H9 (cell line): Measurements from ENCODE around the gene RCN1. TPM values are rescaled to one million over a fixed set of nuclear protein-coding genes. Genes with fewer than 3 reads are reported as not detected.

Experiments
- DNase-seq: peaks from one replicate; pipeline ENCODE4 v3.0.0-alpha.2; 2017
- H2AFZ ChIP-seq: one replicate; pipeline ENCODE4 v1.6.1; 2013; ENCODE audit warnings: mild to moderate bottlenecking, low read length, control low read depth, moderate library complexity
- H2AK5ac ChIP-seq: 2 replicates; pipeline ENCODE4 v1.6.1; 2013; ENCODE audit warnings: low read length, control low read depth, mixed read lengths; ENCODE audit not compliant: insufficient read length
- H2BK120ac ChIP-seq: one replicate; pipeline ENCODE4 v1.6.1; 2013; ENCODE audit warnings: low read depth, mild to moderate bottlenecking, low read length, control low read depth, inconsistent platforms; ENCODE audit not compliant: poor library complexity, severe bottlenecking
- H2BK12ac ChIP-seq: 2 replicates; pipeline ENCODE4 v1.6.1; 2013; ENCODE audit warnings: low read length, control low read depth, mixed read lengths, low read depth; ENCODE audit not compliant: insufficient read length
- H2BK15ac ChIP-seq: 2 replicates; pipeline ENCODE4 v1.6.1; 2013; ENCODE audit warnings: low read depth, low read length, control low read depth
- H2BK20ac ChIP-seq: one replicate; pipeline ENCODE4 v1.6.1; 2013; ENCODE audit warnings: low read depth, mild to moderate bottlenecking, low read length, control low read depth, inconsistent platforms; ENCODE audit not compliant: poor library complexity, severe bottlenecking
- H2BK5ac ChIP-seq: 2 replicates; pipeline ENCODE4 v1.6.1; 2013; ENCODE audit warnings: low read length, control low read depth, mixed read lengths; ENCODE audit not compliant: insufficient read length
- H3K14ac ChIP-seq: 2 replicates; pipeline ENCODE4 v1.6.1; 2013; ENCODE audit warnings: low read length, control low read depth; ENCODE audit not compliant: insufficient read depth
- H3K18ac ChIP-seq: 2 replicates; pipeline ENCODE4 v1.6.1; 2013; ENCODE audit warnings: low read depth, mild to moderate bottlenecking, mixed read lengths, low read length, control low read depth; ENCODE audit not compliant: insufficient read length
- H3K23ac ChIP-seq: 2 replicates; pipeline ENCODE4 v1.6.1; 2013; ENCODE audit warnings: low read length, control low read depth, mixed read lengths, low read depth; ENCODE audit not compliant: insufficient read length
- H3K23me2 ChIP-seq: 2 replicates; pipeline ENCODE4 v1.6.1; 2013; ENCODE audit warnings: low read depth, mild to moderate bottlenecking, mixed read lengths, low read length, control low read depth; ENCODE audit not compliant: insufficient read length, poor library complexity, severe bottlenecking
- H3K27ac ChIP-seq: 2 replicates; pipeline ENCODE4 v1.5.1; 2013; ENCODE audit warnings: low read length, control low read depth, mixed read lengths, low read depth; ENCODE audit not compliant: insufficient read length
- H3K27me3 ChIP-seq: 2 replicates; pipeline ENCODE4 v1.6.1; 2013; ENCODE audit warnings: low read length, control low read depth, inconsistent platforms; ENCODE audit not compliant: insufficient read depth
- H3K4ac ChIP-seq: 2 replicates; pipeline ENCODE4 v1.6.1; 2013; ENCODE audit warnings: low read depth, mild to moderate bottlenecking, control low read depth, inconsistent platforms, low read length, moderate library complexity
- H3K4me1 ChIP-seq: 2 replicates; pipeline ENCODE4 v1.6.1; 2013; ENCODE audit warnings: low read length, control low read depth, inconsistent platforms; ENCODE audit not compliant: insufficient read depth
- H3K4me2 ChIP-seq: 2 replicates; pipeline ENCODE4 v1.6.1; 2013; ENCODE audit warnings: low read length, control low read depth, mixed read lengths; ENCODE audit not compliant: insufficient read length, insufficient read depth
- H3K56ac ChIP-seq: 2 replicates; pipeline ENCODE4 v1.6.1; 2013; ENCODE audit warnings: low read depth, mild to moderate bottlenecking, mixed read lengths, low read length, control low read depth; ENCODE audit not compliant: insufficient read length
- H3K79me1 ChIP-seq: 2 replicates; pipeline ENCODE4 v1.6.1; 2013; ENCODE audit warnings: low read depth, mild to moderate bottlenecking, moderate library complexity, low read length, control low read depth, inconsistent platforms; ENCODE audit not compliant: insufficient read depth, poor library complexity, severe bottlenecking
- H3K79me2 ChIP-seq: 2 replicates; pipeline ENCODE4 v1.6.1; 2013; ENCODE audit warnings: low read length, control low read depth, inconsistent platforms; ENCODE audit not compliant: insufficient read depth
- H3K9ac ChIP-seq: 2 replicates; pipeline ENCODE4 v1.6.1; 2013; ENCODE audit warnings: low read length, control low read depth, mixed read lengths; ENCODE audit not compliant: insufficient read length; ENCODE audit errors: extremely low read depth
- H3K9me3 ChIP-seq: one replicate; pipeline ENCODE4 v1.6.1; 2013; ENCODE audit warnings: low read depth, low read length, inconsistent platforms; ENCODE audit not compliant: control insufficient read depth
- H3T11ph ChIP-seq: one replicate; pipeline ENCODE4 v1.6.1; 2013; ENCODE audit warnings: mild to moderate bottlenecking, low read length, control low read depth, inconsistent platforms
- H4K20me1 ChIP-seq: one replicate; pipeline ENCODE4 v1.6.1; 2013; ENCODE audit not compliant: control insufficient read depth, insufficient read length, insufficient read depth
- H4K5ac ChIP-seq: 2 replicates; pipeline ENCODE4 v1.6.1; 2013; ENCODE audit warnings: low read depth, mild to moderate bottlenecking, mixed read lengths, low read length, control low read depth; ENCODE audit not compliant: insufficient read length
- H4K8ac ChIP-seq: replicated peaks from 2 replicates; pipeline ENCODE4 v1.6.1; 2013; ENCODE audit warnings: low read length, control low read depth, mixed read lengths, low read depth; ENCODE audit not compliant: insufficient read length
- H4K91ac ChIP-seq: 2 replicates; pipeline ENCODE4 v1.6.1; 2013; ENCODE audit warnings: low read depth, mild to moderate bottlenecking, moderate library complexity, mixed read lengths, low read length, control low read depth; ENCODE audit not compliant: insufficient read length
- H3K27ac Mint-ChIP-seq, 3 experiments: 2 replicates in 2 of 3; 3 replicates in 1 of 3; pipeline ENCODE4 v1.8.0; 2020 to 2021; ENCODE audit warnings: mixed read lengths in 3 of 3, mild to moderate bottlenecking in 1 of 3, moderate library complexity in 1 of 3
- H3K27me3 Mint-ChIP-seq: 2 replicates; pipeline ENCODE4 v1.8.0; 2021; ENCODE audit warnings: low read depth, mild to moderate bottlenecking, moderate library complexity, mixed read lengths
- H3K36me3 Mint-ChIP-seq, 3 experiments: 2 replicates in 2 of 3; 3 replicates in 1 of 3; pipeline ENCODE4 v1.8.0; 2020 to 2021; ENCODE audit warnings: low read depth in 3 of 3, mixed read lengths in 3 of 3; ENCODE audit not compliant: insufficient read depth in 1 of 3
- H3K4me1 Mint-ChIP-seq, 2 experiments: 2 replicates each; pipeline ENCODE4 v1.8.0; 2020; ENCODE audit warnings: mixed read lengths in 2 of 2
- H3K4me3 Mint-ChIP-seq, 2 experiments: 2 replicates in 1 of 2; 3 replicates in 1 of 2; pipeline ENCODE4 v1.8.0; 2020 to 2021; ENCODE audit warnings: mild to moderate bottlenecking in 2 of 2, mixed read lengths in 2 of 2, moderate library complexity in 1 of 2
- H3K9me3 Mint-ChIP-seq, 2 experiments: 2 replicates in 1 of 2; 3 replicates in 1 of 2; pipeline ENCODE4 v1.8.0; 2020; ENCODE audit warnings: mild to moderate bottlenecking in 2 of 2, mixed read lengths in 2 of 2, moderate library complexity in 1 of 2
- WGBS: extraction: QIAGEN DNeasy Blood & Tissue Kit; methylation state at CpG from one replicate; pipeline ENCODE4 v1.1.7; 2013; ENCODE audit warnings: missing lambda C conversion rate, low lambda C conversion rate, mixed read lengths; ENCODE audit not compliant: insufficient read length; ENCODE audit errors: extremely low coverage; 5-methylcytosine and 5-hydroxymethylcytosine counted together
- total RNA-seq: library from RNA; stranded (reverse); gene quantifications from 2 replicates; pipeline ENCODE4 v1.2.1, GENCODE V29; 2021
- TF ChIP-seq, protein P1 (sequence below): fragments of 200-600 bp; sonication (generic); conservative IDR thresholded peaks from 3 replicates; pipeline ENCODE4 v1.8.0; 2021; ENCODE audit warnings: antibody characterized with exemption, mild to moderate bottlenecking

RCN1 gene
- total RNA-seq, 1 experiment from 2014 or later = 109 TPM

GRCh38 chr11:32152821-32153220 is 61.9 kb downstream of the RCN1 start:
- H3K23ac ChIP-seq = no peak overlapping the region
- H3K79me1 ChIP-seq = no peaks in the 10 kb centered on the region
- H3K9me3 ChIP-seq = no peaks in the 10 kb centered on the region
- no peaks in the 10 kb centered on the region for H3K79me2 ChIP-seq
- no peak overlapping the region for H3K14ac ChIP-seq
- Mint-ChIP-seq H3K27me3 (peaks cover 12% of the 10 kb centered on the region), H3K27ac (no peak overlapping the region), H3K4me3 (no peak overlapping the region), H3K36me3 (0 out of 7 replicates have a peak, but pooled peaks cover 0 to 1% (median 0%) of the 10 kb centered on the region in 3 experiments), H3K4me1 (peaks cover 2 to 10% of the 10 kb centered on the region in 2 experiments; a peak in 3 of 4 replicates), H3K9me3 (peaks cover 0 to 3% of the 10 kb centered on the region in 2 experiments; a peak in 1 of 5 replicates)
- H3K56ac ChIP-seq = no peak overlapping the region
- H3K4ac ChIP-seq = no peak overlapping the region
- no peak for DNase-seq
- TF ChIP-seq, protein P1, sequence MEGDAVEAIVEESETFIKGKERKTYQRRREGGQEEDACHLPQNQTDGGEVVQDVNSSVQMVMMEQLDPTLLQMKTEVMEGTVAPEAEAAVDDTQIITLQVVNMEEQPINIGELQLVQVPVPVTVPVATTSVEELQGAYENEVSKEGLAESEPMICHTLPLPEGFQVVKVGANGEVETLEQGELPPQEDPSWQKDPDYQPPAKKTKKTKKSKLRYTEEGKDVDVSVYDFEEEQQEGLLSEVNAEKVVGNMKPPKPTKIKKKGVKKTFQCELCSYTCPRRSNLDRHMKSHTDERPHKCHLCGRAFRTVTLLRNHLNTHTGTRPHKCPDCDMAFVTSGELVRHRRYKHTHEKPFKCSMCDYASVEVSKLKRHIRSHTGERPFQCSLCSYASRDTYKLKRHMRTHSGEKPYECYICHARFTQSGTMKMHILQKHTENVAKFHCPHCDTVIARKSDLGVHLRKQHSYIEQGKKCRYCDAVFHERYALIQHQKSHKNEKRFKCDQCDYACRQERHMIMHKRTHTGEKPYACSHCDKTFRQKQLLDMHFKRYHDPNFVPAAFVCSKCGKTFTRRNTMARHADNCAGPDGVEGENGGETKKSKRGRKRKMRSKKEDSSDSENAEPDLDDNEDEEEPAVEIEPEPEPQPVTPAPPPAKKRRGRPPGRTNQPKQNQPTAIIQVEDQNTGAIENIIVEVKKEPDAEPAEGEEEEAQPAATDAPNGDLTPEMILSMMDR = no peak
- no peak overlapping the region for H2BK12ac ChIP-seq
- no peak overlapping the region for H3K9ac ChIP-seq
- no CpG with 5 or more reads among the region's 3 CpGs for WGBS
- no peaks in the 10 kb centered on the region for H3K4me1 ChIP-seq
- H3K27ac ChIP-seq = no peak overlapping the region
- H4K91ac ChIP-seq = no peak overlapping the region
- no peak overlapping the region for H2BK120ac ChIP-seq
- H3K23me2 ChIP-seq = no peaks in the 10 kb centered on the region
- no peaks in the 10 kb centered on the region for H4K20me1 ChIP-seq
- H3K27me3 ChIP-seq = no peaks in the 10 kb centered on the region
- H2BK20ac ChIP-seq = no peak overlapping the region
- H4K5ac ChIP-seq = no peak overlapping the region
- no peak overlapping the region for H2AK5ac ChIP-seq
- H2BK15ac ChIP-seq = no peak overlapping the region
- H3T11ph ChIP-seq = no peak overlapping the region
- no peak overlapping the region for H3K18ac ChIP-seq
- H2BK5ac ChIP-seq = no peak overlapping the region
- H2AFZ ChIP-seq = no peak overlapping the region
- H4K8ac ChIP-seq = no peak overlapping the region
- no peak overlapping the region for H3K4me2 ChIP-seq
